ENCODE measurements around the gene GRID2.

DNA sequence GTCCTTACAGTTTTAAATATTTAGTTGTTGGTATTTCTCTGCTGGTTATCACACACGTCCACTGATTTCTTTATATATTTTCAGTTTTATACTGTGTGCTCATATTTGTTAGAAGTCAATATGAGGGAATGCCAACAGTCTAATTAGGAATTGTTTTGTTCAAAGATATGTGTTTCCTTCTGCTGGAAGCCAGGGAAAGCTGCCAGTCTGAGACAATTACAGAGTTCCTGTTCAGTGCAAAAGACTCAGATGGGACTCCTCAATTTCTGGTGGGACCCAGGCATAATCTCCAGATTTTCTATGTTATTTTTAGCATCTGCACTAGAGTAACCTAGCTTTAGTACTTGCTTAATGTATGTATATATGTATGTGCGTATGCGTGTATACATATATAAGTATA is 486.0 kb downstream of the GRID2 start:
- TF ChIP-seq, protein P1, sequence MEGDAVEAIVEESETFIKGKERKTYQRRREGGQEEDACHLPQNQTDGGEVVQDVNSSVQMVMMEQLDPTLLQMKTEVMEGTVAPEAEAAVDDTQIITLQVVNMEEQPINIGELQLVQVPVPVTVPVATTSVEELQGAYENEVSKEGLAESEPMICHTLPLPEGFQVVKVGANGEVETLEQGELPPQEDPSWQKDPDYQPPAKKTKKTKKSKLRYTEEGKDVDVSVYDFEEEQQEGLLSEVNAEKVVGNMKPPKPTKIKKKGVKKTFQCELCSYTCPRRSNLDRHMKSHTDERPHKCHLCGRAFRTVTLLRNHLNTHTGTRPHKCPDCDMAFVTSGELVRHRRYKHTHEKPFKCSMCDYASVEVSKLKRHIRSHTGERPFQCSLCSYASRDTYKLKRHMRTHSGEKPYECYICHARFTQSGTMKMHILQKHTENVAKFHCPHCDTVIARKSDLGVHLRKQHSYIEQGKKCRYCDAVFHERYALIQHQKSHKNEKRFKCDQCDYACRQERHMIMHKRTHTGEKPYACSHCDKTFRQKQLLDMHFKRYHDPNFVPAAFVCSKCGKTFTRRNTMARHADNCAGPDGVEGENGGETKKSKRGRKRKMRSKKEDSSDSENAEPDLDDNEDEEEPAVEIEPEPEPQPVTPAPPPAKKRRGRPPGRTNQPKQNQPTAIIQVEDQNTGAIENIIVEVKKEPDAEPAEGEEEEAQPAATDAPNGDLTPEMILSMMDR (conservative IDR thresholded peaks at IDR 0.05 in 1 of 2, IDR thresholded peaks at IDR 0.05 in 1 of 2; ENCODE audit: low read depth in 1 of 2, low read length in 2 of 2) = no peak
- no peak for TF ChIP-seq EZH2 (IDR thresholded peaks at IDR 0.05; ENCODE audit: low read length, missing control alignments)

Data from fibroblast of lung (primary cell).